Left kidney (tissue), 2 donors: ENCODE measurements around the gene ENTPD8. TPM values are rescaled to one million over a fixed set of nuclear protein-coding genes. Genes with fewer than 3 reads are reported as not detected.
A peak's percentile ranks its signal among the peaks of the same experiment; 100 is the strongest.

Experiments
- DNase-seq: peaks from one replicate; pipeline ENCODE4 v3.0.0-alpha.2; 2013
- polyA plus RNA-seq: library from polyadenylated mRNA; unstranded; fragments of 120-200 nt; gene quantifications from one replicate; pipeline ENCODE4 v1.2.1, GENCODE V29; 2013; ENCODE audit not compliant: insufficient read length

ENTPD8 gene
- polyA plus RNA-seq, 1 donor, result 0.33 TPM

- DNase-seq, result no peak
Observed at GRCh38 chr9:137431416-137431931, 9.7 kb downstream of the ENTPD8 start.

- DNase-seq, result no peak
Observed at GRCh38 chr9:137430723-137431415, 10.3 kb downstream of the ENTPD8 start.

DNA sequence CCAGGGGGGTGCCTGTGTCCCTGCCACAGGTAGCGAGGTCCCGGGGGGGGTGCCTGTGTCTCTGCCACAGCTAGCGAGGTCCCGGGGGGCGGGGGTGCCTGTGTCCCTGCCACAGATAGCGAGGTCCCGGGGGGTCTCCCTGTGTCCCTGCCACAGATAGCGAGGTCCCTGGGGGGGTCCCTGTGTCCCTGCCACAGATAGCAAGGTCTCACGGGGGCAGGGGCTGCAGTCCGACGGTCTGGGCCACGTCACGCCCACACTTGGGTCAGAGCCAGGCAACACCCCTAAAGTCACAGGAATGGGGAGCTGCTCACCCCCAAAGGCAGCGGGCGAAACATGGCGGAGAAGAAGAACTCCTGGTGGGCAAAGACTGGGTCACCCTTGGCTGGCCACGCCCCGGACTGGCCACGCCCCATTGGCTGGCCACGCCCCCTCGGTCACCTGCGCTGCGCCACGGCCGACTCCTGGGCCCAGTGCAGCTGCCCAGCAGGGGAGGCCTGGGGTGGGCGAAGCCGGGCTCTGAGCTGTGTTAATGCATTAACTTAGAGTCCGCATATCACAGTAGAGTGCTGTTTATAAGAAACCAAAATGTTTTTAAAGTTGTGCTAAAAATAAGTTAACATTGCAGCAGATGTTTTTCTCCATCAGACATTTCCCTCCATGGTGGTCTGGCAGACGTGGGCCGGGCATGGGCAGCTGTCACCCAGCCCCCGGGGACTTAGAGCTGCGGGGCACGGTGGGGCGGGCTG, 11.0 kb downstream of the ENTPD8 start:
- DNase-seq, result no peak

DNA sequence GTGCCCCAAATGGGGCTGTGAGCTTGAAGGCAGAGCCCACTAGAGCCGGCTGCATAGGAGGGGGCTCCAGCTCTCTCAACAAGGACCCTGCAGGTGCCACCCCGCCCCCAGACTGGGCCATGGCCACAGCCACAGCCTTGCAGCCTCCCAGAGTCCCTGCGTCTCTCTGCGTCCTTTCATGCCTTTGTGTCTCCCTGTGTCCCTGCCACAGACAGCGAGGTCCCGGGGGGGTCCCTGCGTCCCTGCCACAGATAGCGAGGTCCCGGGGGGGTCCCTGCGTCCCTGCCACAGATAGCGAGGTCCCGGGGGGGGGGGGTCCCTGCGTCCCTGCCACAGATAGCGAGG, 11.6 kb downstream of the ENTPD8 start:
- no peak for DNase-seq

DNA sequence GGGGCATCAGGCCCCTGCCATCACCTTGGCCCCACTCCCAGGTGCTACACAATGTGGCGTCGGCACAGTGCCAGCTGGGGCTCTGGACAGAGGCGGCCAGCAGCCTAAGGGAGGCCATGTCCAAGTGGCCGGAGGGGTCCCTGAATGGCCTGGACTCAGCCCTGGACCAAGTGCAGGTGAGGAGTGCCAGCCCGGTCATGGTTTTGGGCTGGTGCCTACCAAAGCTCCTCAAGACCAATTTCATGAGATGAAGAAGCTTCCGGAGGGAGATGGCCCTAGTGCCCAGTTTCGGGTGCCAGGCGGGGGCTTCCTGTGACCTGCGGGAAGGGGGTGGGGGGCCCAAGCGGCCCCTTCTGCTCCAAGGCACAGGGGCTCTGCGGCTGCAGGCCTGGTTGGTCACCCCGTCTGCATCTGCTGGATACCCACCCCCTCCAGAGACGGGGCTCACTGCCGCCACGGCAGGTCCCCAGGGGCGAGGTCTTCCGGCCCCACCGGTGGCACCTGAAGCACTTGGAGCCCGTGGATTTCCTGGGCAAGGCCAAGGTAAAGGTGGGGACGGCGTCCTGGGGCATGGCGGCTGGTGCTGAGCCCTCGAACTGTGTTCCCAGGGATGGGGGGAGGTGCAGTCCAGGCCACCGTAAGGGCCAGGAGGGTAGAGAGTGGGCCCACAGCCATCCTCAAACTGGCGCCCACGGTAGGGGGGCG, 12.2 kb downstream of the ENTPD8 start:
- no peak for DNase-seq

DNA sequence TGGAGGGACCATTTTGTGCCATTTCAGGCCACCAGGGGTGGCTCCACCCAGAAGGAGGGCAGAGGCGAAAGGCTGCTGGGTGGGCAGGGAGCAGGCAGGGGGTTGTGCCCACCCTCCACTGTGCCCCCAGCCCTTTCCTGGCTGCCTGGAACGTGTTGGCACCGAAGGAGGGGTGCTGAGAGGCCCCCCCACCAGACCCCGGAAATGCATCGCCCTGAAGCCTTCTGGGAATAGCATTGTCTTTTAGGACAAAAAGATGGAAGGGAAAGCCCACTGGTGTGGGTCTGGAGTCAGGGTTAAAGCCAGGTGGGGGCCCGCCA, 12.9 kb downstream of the ENTPD8 start:
- no peak for DNase-seq

GRCh38 chr9:137427454-137428310, 13.5 kb downstream of the ENTPD8 start:
- DNase-seq, result no peak

- DNase-seq, result no peak
Observed at GRCh38 chr9:137426018-137426681, 15.0 kb downstream of the ENTPD8 start.

DNA sequence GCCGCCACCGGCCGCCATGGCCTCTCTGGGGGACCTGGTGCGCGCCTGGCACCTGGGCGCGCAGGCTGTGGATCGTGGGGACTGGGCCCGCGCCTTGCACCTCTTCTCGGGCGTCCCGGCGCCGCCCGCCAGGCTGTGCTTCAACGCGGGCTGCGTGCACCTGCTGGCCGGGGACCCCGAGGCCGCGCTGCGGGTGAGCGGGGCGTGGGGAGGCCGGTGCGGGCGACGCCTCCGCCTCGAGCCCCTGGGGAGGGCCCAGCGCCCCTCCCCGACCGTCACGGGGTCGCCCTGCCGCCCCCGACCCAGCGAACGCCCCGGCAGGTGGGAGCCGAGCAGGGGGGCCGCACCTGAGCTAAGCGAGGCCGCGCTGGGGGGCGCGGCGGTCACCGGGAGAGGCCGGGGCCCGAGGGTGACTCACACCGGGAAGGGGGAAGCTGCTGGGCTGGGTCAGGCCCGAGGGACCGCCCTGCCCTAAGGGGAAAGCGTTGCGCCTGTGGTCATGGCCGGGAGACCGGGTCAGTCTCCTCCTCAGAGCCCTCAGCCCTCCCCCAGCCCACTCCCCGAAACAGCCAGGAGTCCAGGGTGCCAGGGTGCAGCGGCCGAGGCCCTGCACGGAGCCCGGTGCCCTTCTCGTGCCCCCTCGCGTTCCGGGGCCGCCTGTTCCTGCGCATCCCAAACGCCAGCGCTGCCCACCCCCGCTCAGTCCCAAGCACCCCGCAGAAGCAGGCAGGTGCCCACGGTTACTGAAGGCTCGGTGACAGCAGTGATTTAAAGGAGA, 17.5 kb downstream of the ENTPD8 start:
- no peak for DNase-seq

DNA sequence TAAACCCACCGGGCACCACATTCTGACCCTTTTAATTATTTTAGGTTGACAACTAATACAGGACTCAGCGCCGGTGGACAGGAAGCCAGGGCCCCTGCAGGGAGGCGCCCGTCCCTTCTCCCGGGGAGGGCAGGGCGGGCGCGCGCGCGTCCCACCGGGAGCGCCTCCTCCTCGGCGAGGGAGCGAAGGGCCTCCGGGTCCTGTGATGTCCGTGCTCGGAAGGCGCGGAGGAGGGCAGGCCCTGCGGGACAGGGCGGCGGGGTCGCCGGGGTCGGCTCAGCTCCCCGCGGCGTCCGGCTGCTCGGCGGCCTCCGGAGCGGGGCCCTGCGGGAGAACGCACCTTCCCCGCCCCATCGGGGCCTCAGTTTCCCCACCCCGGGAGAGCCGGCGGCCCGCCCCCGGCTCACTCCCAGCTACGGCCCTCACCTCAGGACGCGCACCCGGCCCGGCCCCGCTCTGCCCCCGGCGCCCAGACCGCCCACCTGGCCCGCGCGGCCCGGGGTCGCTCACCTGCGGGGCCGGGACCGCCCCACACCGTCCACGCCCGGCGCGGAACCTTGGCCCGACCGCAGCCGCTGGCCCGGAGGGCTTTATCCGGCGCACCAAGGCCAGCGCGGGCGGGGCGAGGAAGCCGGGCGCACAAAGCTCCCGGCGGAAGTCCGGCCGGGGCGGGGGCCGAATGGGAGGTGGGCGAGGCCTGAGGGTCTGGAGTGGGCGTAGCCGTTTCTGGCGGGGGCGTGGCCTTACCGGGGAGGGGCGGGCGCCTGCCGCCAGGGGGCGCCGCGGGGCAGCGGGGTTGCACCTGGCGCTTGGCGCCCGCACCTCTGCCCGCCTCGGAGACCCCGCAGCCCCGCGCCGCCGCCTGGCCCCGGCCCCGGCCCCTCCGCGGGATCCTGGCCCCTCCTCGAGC, 18.3 kb downstream of the ENTPD8 start, which contains the start of the genes EXD3 and NOXA1:
EXD3 (minus strand) TSS at position 559 of the 910 bp plus-strand sequence. CDS start 27,805 bp downstream, outside the sequence.
NOXA1 (plus strand) TSS at position 790 of the 910 bp plus-strand sequence. CDS start 137 bp downstream, outside the sequence.
- peak; percentile 89 for DNase-seq

GRCh38 chr9:137421838-137422603, 19.1 kb downstream of the ENTPD8 start:
- DNase-seq, result no peak

DNA sequence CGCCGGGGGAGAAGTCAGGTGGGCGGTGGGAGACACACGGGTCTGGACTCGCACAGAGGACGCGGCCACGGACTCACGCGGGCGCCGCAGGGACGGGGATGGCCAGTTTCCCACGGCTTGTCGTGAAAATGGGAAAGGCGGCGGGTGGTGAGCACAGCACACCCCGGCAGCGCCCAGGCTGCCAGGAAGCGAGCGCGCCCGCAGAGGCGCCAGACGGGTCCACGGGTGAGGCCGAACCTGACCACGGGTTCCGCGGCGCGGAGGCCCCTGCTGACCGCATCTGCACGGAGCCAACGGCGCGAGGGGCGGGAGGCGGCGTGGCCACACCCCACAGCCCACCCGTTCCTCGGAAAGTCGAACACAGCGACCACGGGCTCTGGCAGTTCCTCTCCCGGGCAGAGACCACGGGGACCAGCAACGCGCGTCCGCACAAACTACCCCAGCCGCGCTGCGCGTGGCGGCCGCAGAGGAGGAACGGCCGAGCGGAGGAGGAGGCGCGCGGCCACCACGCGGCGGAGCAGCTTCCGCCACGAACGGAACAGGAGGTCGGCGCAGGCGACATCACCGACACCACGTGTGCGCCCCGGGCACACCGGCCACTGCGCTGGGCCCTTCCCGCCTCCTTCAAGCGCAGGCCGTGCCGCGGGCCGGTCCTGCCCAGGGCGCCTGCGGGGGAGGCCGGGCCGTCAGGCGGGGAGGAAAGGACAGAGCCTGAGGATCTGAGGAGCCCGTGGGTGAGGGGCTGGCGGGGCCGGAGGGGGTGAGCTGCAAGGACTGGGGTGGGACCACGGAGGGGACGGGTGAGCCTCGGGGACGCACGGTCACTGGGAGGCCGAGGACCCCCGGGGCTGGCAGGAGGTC, 23.8 kb downstream of the ENTPD8 start:
- no peak for DNase-seq

DNA sequence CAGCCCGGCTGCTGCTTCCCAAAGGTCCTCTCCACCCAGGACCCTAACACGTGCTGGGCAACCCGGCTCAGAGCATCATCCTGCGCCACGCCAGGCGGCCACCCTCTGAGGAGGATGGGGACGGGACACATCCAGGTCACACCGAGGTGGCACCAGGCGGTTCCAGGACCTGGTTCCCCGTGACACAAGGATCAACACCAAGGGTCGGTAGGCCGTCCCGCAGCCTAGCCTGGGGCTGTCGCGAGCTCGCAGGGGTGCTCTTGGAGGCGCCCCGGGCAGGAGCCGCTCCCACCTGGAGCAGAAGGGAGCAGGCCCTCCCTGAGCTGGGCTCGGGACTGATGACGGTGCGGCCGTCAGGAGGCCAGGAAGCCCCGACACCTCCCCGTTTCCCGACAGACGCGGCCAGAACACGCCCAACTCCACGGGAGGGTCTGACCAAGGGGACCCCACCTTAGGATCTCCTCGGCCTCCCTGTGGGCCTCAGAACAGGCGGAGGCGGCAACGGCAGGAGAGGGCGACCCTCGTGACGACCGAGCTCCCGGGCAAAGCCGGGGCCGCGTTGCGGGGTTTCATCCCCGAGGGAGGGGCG, 24.5 kb downstream of the ENTPD8 start:
- no peak for DNase-seq

- DNase-seq, result no peak
Observed at GRCh38 chr9:137416006-137416562, 25.1 kb downstream of the ENTPD8 start.

GRCh38 chr9:137415451-137415850, 25.7 kb downstream of the ENTPD8 start:
- no peak for DNase-seq

- no peak for DNase-seq
Observed at GRCh38 chr9:137412431-137412830, 28.7 kb downstream of the ENTPD8 start.
